Measurements from ENCODE around the gene ARID3B. TPM values are rescaled to one million over a fixed set of nuclear protein-coding genes. Genes with fewer than 3 reads are reported as not detected.

ARID3B gene
- total RNA-seq, 2 experiments from 2014 or later, result 3.2 to 7.5 TPM

DNA sequence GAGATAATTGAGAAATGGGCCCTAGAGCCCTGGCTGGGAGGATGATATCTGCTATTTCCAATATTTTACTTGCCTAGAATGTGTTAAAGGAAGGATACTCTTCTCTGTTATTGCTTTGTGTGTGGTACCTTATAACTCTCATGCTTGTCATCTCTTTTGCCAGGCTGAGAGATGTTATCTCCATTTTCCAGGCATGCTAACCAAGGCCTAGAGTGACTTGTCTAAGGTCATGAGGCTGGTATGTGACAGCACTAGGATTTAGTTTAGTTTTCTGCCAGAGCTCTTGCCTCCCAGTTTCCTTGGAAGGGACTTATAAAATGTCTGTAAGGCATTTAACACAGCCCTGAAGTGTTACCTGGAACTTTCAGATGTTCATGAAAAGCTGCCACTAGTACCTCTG lies 76.0 kb downstream of the ARID3B start:
- Histone ChIP-seq H3K9me3 (ENCODE audit: low read length) (no peaks in the 10 kb centered on the region), H3K4me2 (ENCODE audit: low read length) (peak overlapping the region; percentile 95), H3K79me2 (ENCODE audit: insufficient read depth, low read depth, low read length) (peaks cover 36% of the 10 kb centered on the region), H4K20me1 (ENCODE audit: insufficient read depth, low read length) (peaks cover 19% of the 10 kb centered on the region), H3K9me2 (ENCODE audit: insufficient read depth, low read length) (no peaks in the 10 kb centered on the region), H3K4me1 (ENCODE audit: insufficient read depth, low read length, poor library complexity, severe bottlenecking) (peaks cover 17% of the 10 kb centered on the region), H3K4me3 (ENCODE audit: low read depth, low read length, poor library complexity, severe bottlenecking) (peak overlapping the region; percentile 96), H3K27ac (ENCODE audit: low read depth, low read length, poor library complexity, severe bottlenecking) (peak overlapping the region; percentile 81), H3K36me3 (ENCODE audit: insufficient read depth, low read length) (peaks cover 50% of the 10 kb centered on the region), H2AFZ (ENCODE audit: low read length) (no peak overlapping the region)
- BruUV-seq (replicated peaks), result TSS peak; percentile 73
- DNase-seq (ENCODE audit: low spot score), result no peak
- POLR2A ChIA-PET, result interaction anchor here (0.9 to 2.4 kb wide), 3 partner anchors 10 to 29 kb away, joined by 3 to 6 read pairs (median 6); no protein-coding TSS in a partner anchor
- no peak for TF ChIP-seq EZH2phosphoT487 (IDR thresholded peaks at IDR 0.05; ENCODE audit: borderline replicate concordance, low read depth, low read length)
- TF ChIP-seq, protein P1, sequence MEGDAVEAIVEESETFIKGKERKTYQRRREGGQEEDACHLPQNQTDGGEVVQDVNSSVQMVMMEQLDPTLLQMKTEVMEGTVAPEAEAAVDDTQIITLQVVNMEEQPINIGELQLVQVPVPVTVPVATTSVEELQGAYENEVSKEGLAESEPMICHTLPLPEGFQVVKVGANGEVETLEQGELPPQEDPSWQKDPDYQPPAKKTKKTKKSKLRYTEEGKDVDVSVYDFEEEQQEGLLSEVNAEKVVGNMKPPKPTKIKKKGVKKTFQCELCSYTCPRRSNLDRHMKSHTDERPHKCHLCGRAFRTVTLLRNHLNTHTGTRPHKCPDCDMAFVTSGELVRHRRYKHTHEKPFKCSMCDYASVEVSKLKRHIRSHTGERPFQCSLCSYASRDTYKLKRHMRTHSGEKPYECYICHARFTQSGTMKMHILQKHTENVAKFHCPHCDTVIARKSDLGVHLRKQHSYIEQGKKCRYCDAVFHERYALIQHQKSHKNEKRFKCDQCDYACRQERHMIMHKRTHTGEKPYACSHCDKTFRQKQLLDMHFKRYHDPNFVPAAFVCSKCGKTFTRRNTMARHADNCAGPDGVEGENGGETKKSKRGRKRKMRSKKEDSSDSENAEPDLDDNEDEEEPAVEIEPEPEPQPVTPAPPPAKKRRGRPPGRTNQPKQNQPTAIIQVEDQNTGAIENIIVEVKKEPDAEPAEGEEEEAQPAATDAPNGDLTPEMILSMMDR (conservative IDR thresholded peaks at IDR 0.05; ENCODE audit: low read length), result no peak
- CTCF ChIA-PET (ENCODE audit: unreplicated experiment), result interaction anchor here (0.9 to 1.6 kb wide), 2 partner anchors 14 to 76 kb away, joined by 3 to 7 read pairs; no protein-coding TSS in a partner anchor
- intact Hi-C loops (cut with micrococcal nuclease; ENCODE audit: unreplicated experiment), result no loop called here

DNA sequence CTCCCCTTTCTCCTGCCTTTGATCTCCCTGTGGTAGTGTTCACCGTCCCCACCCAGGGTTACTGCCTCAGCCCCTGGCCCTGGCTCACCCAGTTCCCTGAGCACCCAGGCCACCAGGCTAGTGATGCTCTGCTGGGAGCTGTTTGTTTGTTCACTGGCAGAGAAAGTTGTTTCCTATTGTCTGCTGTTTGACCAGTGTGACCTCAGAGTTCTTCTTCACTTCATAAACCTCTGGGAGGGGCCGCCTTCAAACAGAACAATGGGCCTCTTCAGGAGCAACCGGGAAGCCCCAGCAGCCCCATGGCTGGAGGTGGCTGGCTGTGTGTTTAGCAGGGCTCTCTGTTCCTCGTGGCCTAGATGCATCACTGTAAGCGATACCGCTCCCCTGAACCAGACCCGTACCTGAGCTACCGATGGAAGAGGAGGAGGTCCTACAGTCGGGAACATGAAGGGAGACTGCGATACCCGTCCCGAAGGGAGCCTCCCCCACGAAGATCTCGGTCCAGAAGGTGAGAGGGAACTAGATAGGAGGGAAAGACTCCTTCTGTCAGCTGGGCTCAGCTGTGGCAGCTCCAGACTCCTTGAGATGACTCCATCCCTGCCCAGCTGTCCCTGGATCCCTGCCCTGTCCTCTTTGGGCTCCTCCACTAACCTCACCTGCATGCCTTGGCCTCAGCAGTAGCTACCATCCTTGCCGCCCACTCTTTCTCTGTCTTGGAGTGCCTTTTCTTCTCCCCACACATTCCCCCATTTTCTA lies 78.0 kb downstream of the ARID3B start:
- intact Hi-C loops (cut with micrococcal nuclease; ENCODE audit: unreplicated experiment), result no loop called here
- ChIA-PET POLR2A (interaction anchor here (1.0 to 2.4 kb wide), 2 partner anchors 8 to 64 kb away, joined by 4 to 6 read pairs; no protein-coding TSS in a partner anchor), CTCF (ENCODE audit: unreplicated experiment) (no interaction called here)
- no peak overlapping the region for H3K27ac ChIP-seq (ENCODE audit: low read depth, low read length, poor library complexity, severe bottlenecking)
- H2AFZ ChIP-seq (ENCODE audit: low read length), result no peak overlapping the region
- H3K4me1 ChIP-seq (ENCODE audit: insufficient read depth, low read length, poor library complexity, severe bottlenecking), result peaks cover 17% of the 10 kb centered on the region
- peaks cover 44% of the 10 kb centered on the region for H3K79me2 ChIP-seq (ENCODE audit: insufficient read depth, low read depth, low read length)
- H3K36me3 ChIP-seq (ENCODE audit: insufficient read depth, low read length), result peaks cover 70% of the 10 kb centered on the region
- BruUV-seq (replicated peaks), result no TSS peak
- no peaks in the 10 kb centered on the region for H3K9me2 ChIP-seq (ENCODE audit: insufficient read depth, low read length)
- no peak for DNase-seq (ENCODE audit: low spot score)
- H3K4me2 ChIP-seq (ENCODE audit: low read length), result no peak overlapping the region
- no peak overlapping the region for H3K4me3 ChIP-seq (ENCODE audit: low read depth, low read length, poor library complexity, severe bottlenecking)
- peaks cover 19% of the 10 kb centered on the region for H4K20me1 ChIP-seq (ENCODE audit: insufficient read depth, low read length)
- TF ChIP-seq EZH2phosphoT487 (IDR thresholded peaks at IDR 0.05; ENCODE audit: borderline replicate concordance, low read depth, low read length), result no peak
- TF ChIP-seq, protein P1 (conservative IDR thresholded peaks at IDR 0.05; ENCODE audit: low read length), result no peak
- no peaks in the 10 kb centered on the region for H3K9me3 ChIP-seq (ENCODE audit: low read length)
